Effector memory CD4-positive, alpha-beta T cell (primary cell): ENCODE results near the gene TRIM33.
A peak's percentile ranks its signal among the peaks of the same experiment; 100 is the strongest.

Experiments
- DNase-seq, 3 donors: peaks; one replicate each; pipeline ENCODE4 v3.0.0-alpha.2; 2020
- H3K27ac ChIP-seq: 2 replicates; pipeline ENCODE4 v1.7.0; 2013; ENCODE audit warnings: mild to moderate bottlenecking, low read length, moderate library complexity; ENCODE audit not compliant: insufficient read depth, poor library complexity, severe bottlenecking
- H3K27me3 ChIP-seq: replicated peaks from 2 replicates; pipeline ENCODE4 v1.7.0; 2013; ENCODE audit warnings: mild to moderate bottlenecking, low read length; ENCODE audit not compliant: insufficient read depth, control insufficient read depth, poor library complexity, severe bottlenecking
- H3K36me3 ChIP-seq: 2 replicates; pipeline ENCODE4 v1.7.0; 2013; ENCODE audit warnings: mild to moderate bottlenecking, low read length, moderate library complexity; ENCODE audit not compliant: control insufficient read depth, insufficient read depth
- H3K4me1 ChIP-seq: 2 replicates; pipeline ENCODE4 v1.7.0; 2013; ENCODE audit warnings: low read length, mild to moderate bottlenecking; ENCODE audit not compliant: control insufficient read depth, insufficient read depth, poor library complexity, severe bottlenecking
- H3K4me3 ChIP-seq: 2 replicates; pipeline ENCODE4 v1.7.0; 2013; ENCODE audit warnings: low read length, low read depth, mild to moderate bottlenecking; ENCODE audit not compliant: insufficient read depth, poor library complexity, severe bottlenecking
- H3K9me3 ChIP-seq: 2 replicates; pipeline ENCODE4 v1.7.0; 2013; ENCODE audit warnings: mild to moderate bottlenecking, low read length, moderate library complexity; ENCODE audit not compliant: control insufficient read depth
- total RNA-seq, 3 donors: gene quantifications; one replicate each; lab custom pipeline; 2026; lab: John Stamatoyannopoulos, UW

Gene TRIM33
- 110 to 130 (median 119) reads per million in 3 donors for total RNA-seq

- Histone ChIP-seq H3K27me3 (no peaks in the 10 kb centered on the region), H3K9me3 (no peaks in the 10 kb centered on the region), H3K27ac (peak within 1 kb of the TSS; percentile 97), H3K36me3 (no peaks in the 10 kb centered on the region), H3K4me1 (peaks cover 8% of the 10 kb centered on the region), H3K4me3 (peak within 1 kb of the TSS; percentile 82)
- peak; percentile 82 to 87 (median 85) for DNase-seq
These were observed at the start of gene TRIM33 for GRCh38 chr1:114511032-114511785. Gene TRIM33, minus strand, starts transcription at chr1:114511203. Its CDS starts 127 bp downstream, at chr1:114511076.

GRCh38 chr1:114559356-114559755, 48.4 kb upstream of the TRIM33 start:
- no peak overlapping the region for H3K4me3 ChIP-seq
- H3K9me3 ChIP-seq, result no peaks in the 10 kb centered on the region
- H3K27ac ChIP-seq, result no peak overlapping the region
- no peaks in the 10 kb centered on the region for H3K27me3 ChIP-seq
- no peak for DNase-seq
- H3K4me1 ChIP-seq, result no peaks in the 10 kb centered on the region
- H3K36me3 ChIP-seq, result no peaks in the 10 kb centered on the region

- H3K27me3 ChIP-seq, result no peaks in the 10 kb centered on the region
- H3K27ac ChIP-seq, result no peak overlapping the region
- no peak for DNase-seq
- no peaks in the 10 kb centered on the region for H3K36me3 ChIP-seq
- H3K4me1 ChIP-seq, result no peaks in the 10 kb centered on the region
- no peaks in the 10 kb centered on the region for H3K9me3 ChIP-seq
- H3K4me3 ChIP-seq, result no peak overlapping the region
These were observed 47.5 kb upstream of the TRIM33 start for GRCh38 chr1:114558544-114558943.

GRCh38 chr1:114554577-114554976, 43.6 kb upstream of the TRIM33 start:
- H3K4me3 ChIP-seq, result no peak overlapping the region
- H3K9me3 ChIP-seq, result no peaks in the 10 kb centered on the region
- no peak for DNase-seq
- H3K27me3 ChIP-seq, result no peaks in the 10 kb centered on the region
- no peaks in the 10 kb centered on the region for H3K36me3 ChIP-seq
- H3K4me1 ChIP-seq, result no peaks in the 10 kb centered on the region
- H3K27ac ChIP-seq, result no peak overlapping the region

- no peak for DNase-seq
- Histone ChIP-seq H3K27ac (no peak overlapping the region), H3K36me3 (no peaks in the 10 kb centered on the region), H3K9me3 (no peaks in the 10 kb centered on the region), H3K4me3 (no peak overlapping the region), H3K27me3 (no peaks in the 10 kb centered on the region), H3K4me1 (no peaks in the 10 kb centered on the region)
These were observed 41.2 kb upstream of the TRIM33 start for GRCh38 chr1:114552106-114552639.

GRCh38 chr1:114551400-114551799, 40.4 kb upstream of the TRIM33 start:
- Histone ChIP-seq H3K4me1 (no peaks in the 10 kb centered on the region), H3K27me3 (no peaks in the 10 kb centered on the region), H3K36me3 (no peaks in the 10 kb centered on the region), H3K9me3 (no peaks in the 10 kb centered on the region), H3K27ac (no peak overlapping the region), H3K4me3 (no peak overlapping the region)
- no peak for DNase-seq

- Histone ChIP-seq H3K27me3 (no peaks in the 10 kb centered on the region), H3K36me3 (no peaks in the 10 kb centered on the region), H3K4me3 (no peak overlapping the region), H3K9me3 (no peaks in the 10 kb centered on the region), H3K4me1 (no peaks in the 10 kb centered on the region), H3K27ac (no peak overlapping the region)
- no peak for DNase-seq
These were observed 39.3 kb upstream of the TRIM33 start for GRCh38 chr1:114550336-114550735.

- no peaks in the 10 kb centered on the region for H3K27me3 ChIP-seq
- H3K4me3 ChIP-seq, result no peak overlapping the region
- H3K36me3 ChIP-seq, result no peaks in the 10 kb centered on the region
- H3K27ac ChIP-seq, result no peak overlapping the region
- no peaks in the 10 kb centered on the region for H3K4me1 ChIP-seq
- DNase-seq, result no peak
- no peaks in the 10 kb centered on the region for H3K9me3 ChIP-seq
These were observed 38.1 kb upstream of the TRIM33 start for GRCh38 chr1:114549137-114549536.

- no peak for DNase-seq
- Histone ChIP-seq H3K9me3 (no peaks in the 10 kb centered on the region), H3K27ac (no peak overlapping the region), H3K4me1 (no peaks in the 10 kb centered on the region), H3K36me3 (no peaks in the 10 kb centered on the region), H3K27me3 (no peaks in the 10 kb centered on the region), H3K4me3 (no peak overlapping the region)
These were observed 36.1 kb upstream of the TRIM33 start for GRCh38 chr1:114547076-114547475.

- Histone ChIP-seq H3K27me3 (no peaks in the 10 kb centered on the region), H3K4me1 (no peaks in the 10 kb centered on the region), H3K36me3 (no peaks in the 10 kb centered on the region), H3K9me3 (no peaks in the 10 kb centered on the region), H3K4me3 (no peak overlapping the region), H3K27ac (no peak overlapping the region)
- DNase-seq, result no peak
These were observed 34.8 kb upstream of the TRIM33 start for GRCh38 chr1:114545796-114546195.
